Endothelial cell of umbilical vein (primary cell): ENCODE results near the gene EIF2B2. TPM values are rescaled to one million over a fixed set of nuclear protein-coding genes. Genes with fewer than 3 reads are reported as not detected.

Experiments
- BruUV-seq: library from RNA; stranded (reverse); fragments of 400-500 nt; replicated peaks from 2 replicates; lab custom pipeline; 2021; lab: Mats Ljungman, UMichigan
- CTCF ChIA-PET: fragments of 300-600, 350-600 bp; sonication (Branson Sonifier 250); formaldehyde crosslinking; loops from one replicate; lab custom pipeline; 2021; ENCODE audit warnings: antibody characterized with exemption, inconsistent platforms; lab: Charles Lee
- POLR2A ChIA-PET: fragments of 300-600, 350-600 bp; sonication (Branson Sonifier 250); formaldehyde crosslinking; loops from one replicate; lab custom pipeline; 2021; ENCODE audit warnings: antibody characterized with exemption, inconsistent platforms; lab: Charles Lee
- DNase-seq: peaks from one replicate; pipeline ENCODE4 v3.0.0-alpha.2; 2011; ENCODE audit warnings: low read depth, low spot score
- FAIRE-seq: peaks from 2 replicates; lab custom pipeline; 2011; peaks lifted over from hg19 to GRCh38; lab: Jason Lieb, UNC
- H2AFZ ChIP-seq: 2 replicates; pipeline ENCODE4 v1.6.0; 2012; ENCODE audit warnings: low read depth, low read length, control low read depth, inconsistent platforms
- H3K27ac ChIP-seq: 2 replicates; pipeline ENCODE4 v1.5.1; 2011; ENCODE audit warnings: low read depth, mild to moderate bottlenecking, control low read depth, low read length, moderate library complexity; ENCODE audit not compliant: insufficient read depth
- H3K27me3 ChIP-seq, 2 experiments: 2 replicates each; pipeline versions ENCODE4 v1.6.0 to v1.6.1; 2011; ENCODE audit warnings: low read length in 2 of 2, mixed read lengths in 1 of 2; ENCODE audit not compliant: control insufficient read depth in 2 of 2, insufficient read depth in 2 of 2
- H3K36me3 ChIP-seq, 2 experiments: 2 replicates in 1 of 2; 3 replicates in 1 of 2; pipeline ENCODE4 v1.5.1; 2011; ENCODE audit warnings: low read length in 2 of 2, mild to moderate bottlenecking in 1 of 2, moderate library complexity in 1 of 2; ENCODE audit not compliant: control insufficient read depth in 2 of 2, insufficient read depth in 2 of 2; ENCODE audit errors: extremely low read depth in 1 of 2
- H3K4me1 ChIP-seq: 3 replicates; pipeline ENCODE4 v1.5.1; 2011; ENCODE audit warnings: mild to moderate bottlenecking, low read length; ENCODE audit not compliant: control insufficient read depth, insufficient read depth; ENCODE audit errors: extremely low read depth
- H3K4me2 ChIP-seq: 2 replicates; pipeline ENCODE4 v1.6.1; 2011; ENCODE audit warnings: low read length, control low read depth, mixed read lengths; ENCODE audit not compliant: insufficient read depth
- H3K4me3 ChIP-seq, 3 experiments: fragments of 200-600 bp in 1 of 3; sonication (generic), shearing (Covaris generic) in 1 of 3; replicated peaks in 1 of 3; 2 replicates each; pipeline ENCODE4 v1.5.1; 2011 to 2016; ENCODE audit warnings: control low read depth in 3 of 3, low read length in 3 of 3, mild to moderate bottlenecking in 2 of 3, inconsistent platforms in 1 of 3, low read depth in 1 of 3, moderate library complexity in 1 of 3; ENCODE audit not compliant: insufficient read depth in 1 of 3
- H3K79me2 ChIP-seq: 2 replicates; pipeline ENCODE4 v1.6.0; 2012; ENCODE audit warnings: low read length, inconsistent platforms; ENCODE audit not compliant: control insufficient read depth, insufficient read depth
- H3K9ac ChIP-seq: replicated peaks from 2 replicates; pipeline ENCODE3; 2011; ENCODE audit warnings: low read length, control low read depth; ENCODE audit not compliant: insufficient read depth; ENCODE audit errors: extremely low read depth
- H3K9me1 ChIP-seq: replicated peaks from 3 replicates; pipeline ENCODE4 v1.6.0; 2011; ENCODE audit warnings: mild to moderate bottlenecking, low read length; ENCODE audit not compliant: control insufficient read depth, insufficient read depth; ENCODE audit errors: extremely low read depth
- H3K9me3 ChIP-seq: replicated peaks from 2 replicates; pipeline ENCODE4 v1.5.1; 2012; ENCODE audit warnings: low read length, inconsistent platforms; ENCODE audit not compliant: control insufficient read depth, insufficient read depth
- H4K20me1 ChIP-seq: replicated peaks from 2 replicates; pipeline ENCODE3; 2011; ENCODE audit warnings: mild to moderate bottlenecking, low read length; ENCODE audit not compliant: control insufficient read depth, insufficient read depth; ENCODE audit errors: extremely low read depth
- EZH2 ChIP-seq: IDR thresholded peaks from 2 replicates; pipeline ENCODE4 v1.6.1; 2012; ENCODE audit warnings: borderline replicate concordance, low read depth, mild to moderate bottlenecking, moderate library complexity, low read length, inconsistent platforms; ENCODE audit not compliant: severe bottlenecking
- FOS ChIP-seq: IDR thresholded peaks from 2 replicates; pipeline ENCODE4 v1.6.1; 2011; ENCODE audit warnings: mild to moderate bottlenecking, low read length, moderate library complexity, borderline replicate concordance; ENCODE audit not compliant: insufficient read depth
- GATA2 ChIP-seq: IDR thresholded peaks from 2 replicates; pipeline ENCODE4 v1.7.0; 2011; ENCODE audit warnings: low read depth, mild to moderate bottlenecking, moderate library complexity, mixed read lengths, low read length; ENCODE audit not compliant: insufficient read length, insufficient read depth
- JUN ChIP-seq: IDR thresholded peaks from 2 replicates; pipeline ENCODE4 v1.6.1; 2011; ENCODE audit warnings: borderline replicate concordance, low read depth; ENCODE audit not compliant: insufficient read length, insufficient read depth
- MYC ChIP-seq: IDR thresholded peaks from one replicate; pipeline ENCODE4 v1.6.1; 2011; ENCODE audit warnings: mild to moderate bottlenecking, low read depth, low read length
- POLR2A ChIP-seq: IDR thresholded peaks from 2 replicates; pipeline ENCODE4 v1.6.1; 2012; ENCODE audit warnings: low read depth, mild to moderate bottlenecking, control low read depth, low read length
- POLR2AphosphoS5 ChIP-seq: IDR thresholded peaks from 2 replicates; pipeline ENCODE4 v1.6.1; 2012; ENCODE audit warnings: low read depth, mild to moderate bottlenecking, control low read depth, low read length, moderate library complexity; ENCODE audit not compliant: insufficient read depth
- dilution Hi-C: fragments of 300-500 bp; cut with MboI; formaldehyde crosslinking; loops from one replicate; pipeline ENCODE4 v1.15.0; 2019; ENCODE audit warnings: low sequenced_read_pairs; ENCODE audit not compliant: extremely low pct_ligation_motif_present
- intact Hi-C: fragments of 100-400 bp; cut with micrococcal nuclease; formaldehyde crosslinking; loops from one replicate; pipeline ENCODE4 v1.10.0; 2022
- polyA plus RNA-seq, 4 experiments: library from polyadenylated mRNA; depleted of rRNA in 3 of 4; stranded (reverse) in 3 of 4; unstranded in 1 of 4; fragments of >200 nt; gene quantifications; 2 replicates each; pipeline versions ENCODE4 v1.2.1 to v1.2.3, GENCODE V29; 2011 to 2012; ENCODE audit warnings: missing spikeins in 1 of 4
- total RNA-seq: library from RNA; stranded (reverse); gene quantifications from 2 replicates; pipeline ENCODE4 v1.2.3, GENCODE V29; 2021
- TF ChIP-seq, protein P1 (sequence below): IDR thresholded peaks from 2 replicates; pipeline ENCODE4 v1.6.1; 2011; ENCODE audit not compliant: insufficient read depth, insufficient read length
- TF ChIP-seq, protein P2 (sequence below), 2 donors: IDR thresholded peaks; 1 replicate in 1 of 2; 2 replicates in 1 of 2; pipeline ENCODE4 v1.5.1; 2011; ENCODE audit warnings: low read length in 2 of 2, mild to moderate bottlenecking in 2 of 2, moderate library complexity in 2 of 2, control low read depth in 1 of 2, inconsistent platforms in 1 of 2, low read depth in 1 of 2; ENCODE audit not compliant: insufficient read depth in 1 of 2; ENCODE audit errors: extremely low read depth in 1 of 2

EIF2B2 gene
- total and polyA plus RNA-seq, 2 donors (not counting 3 experiments of a cell fraction or from before 2014, with no cell fraction given) = 97.0 to 143 TPM

DNA sequence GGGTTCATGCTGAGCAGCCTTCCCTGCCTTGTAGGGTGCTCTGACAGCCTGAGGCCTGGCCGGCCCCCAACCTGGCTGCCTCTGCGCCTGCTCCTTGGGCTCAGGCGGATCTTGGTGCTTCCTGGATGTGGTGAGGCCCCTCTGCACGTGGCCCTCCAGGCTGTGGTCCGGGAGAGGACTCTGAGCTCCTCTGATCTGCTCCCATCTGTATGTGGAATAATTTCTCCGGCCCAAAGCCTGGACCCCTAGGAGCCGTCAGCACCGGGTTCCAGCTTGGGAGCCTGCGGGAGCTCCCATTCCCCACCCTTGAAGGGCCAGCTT, 21.3 kb upstream of the EIF2B2 start:
- ChIA-PET POLR2A (interaction anchor here (0.8 to 2.6 kb wide), 3 partner anchors 16 to 27 kb away, joined by 3 to 19 read pairs (median 7); partner anchors contain the start of genes EIF2B2 and PGF), CTCF (interaction anchor here (0.6 to 3.4 kb wide), 10 partner anchors 11 to 107 kb away, joined by 3 to 20 read pairs (median 5); partner anchors contain the start of gene PGF)
- BruUV-seq = no TSS peak
- Histone ChIP-seq H3K4me1 (peaks cover 53% of the 10 kb centered on the region), H3K9ac (peak overlapping the region; percentile 79), H3K9me1 (no peaks in the 10 kb centered on the region), H3K4me3 (no peak overlapping the region), H3K79me2 (no peaks in the 10 kb centered on the region), H3K9me3 (no peaks in the 10 kb centered on the region), H3K36me3 (no peaks in the 10 kb centered on the region), H3K27ac (peak overlapping the region; percentile 98), H2AFZ (no peak overlapping the region), H3K27me3 (no peaks in the 10 kb centered on the region), H4K20me1 (no peaks in the 10 kb centered on the region), H3K4me2 (no peak overlapping the region)
- intact Hi-C loops (loop anchor here (1.0 kb wide), 1 partner anchor 8 kb away; no protein-coding TSS in a partner anchor), dilution Hi-C loops (no loop called here)
- DNase-seq (no peak), FAIRE-seq (no peak)
- TF ChIP-seq, protein P1, sequence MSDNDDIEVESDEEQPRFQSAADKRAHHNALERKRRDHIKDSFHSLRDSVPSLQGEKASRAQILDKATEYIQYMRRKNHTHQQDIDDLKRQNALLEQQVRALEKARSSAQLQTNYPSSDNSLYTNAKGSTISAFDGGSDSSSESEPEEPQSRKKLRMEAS = peak; percentile 18
- TF ChIP-seq EZH2 (no peak), JUN (no peak), MYC (no peak), FOS (no peak)

DNA sequence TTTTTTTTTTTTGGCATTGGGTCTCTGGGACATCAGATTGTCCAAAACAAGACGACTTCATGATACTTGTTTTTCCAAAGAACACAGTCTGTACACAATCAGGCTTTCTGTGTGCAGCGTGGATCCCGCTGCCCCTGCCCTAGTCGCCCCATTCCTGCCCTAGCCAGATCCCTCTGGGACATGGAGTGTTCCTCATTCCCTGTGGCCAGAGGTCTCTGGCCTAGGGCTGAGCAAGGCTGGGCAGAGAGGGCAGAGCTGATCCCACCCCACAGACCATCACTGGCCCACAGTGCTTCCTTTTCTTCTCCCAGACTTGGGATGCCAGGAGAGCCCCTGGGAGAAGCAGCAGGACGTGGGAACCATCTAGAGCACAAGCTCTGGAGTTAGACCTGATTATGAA, 20.9 kb upstream of the EIF2B2 start:
- intact Hi-C loops (loop anchor here (1.0 kb wide), 1 partner anchor 9 kb away; no protein-coding TSS in a partner anchor), dilution Hi-C loops (no loop called here)
- Histone ChIP-seq H4K20me1 (no peaks in the 10 kb centered on the region), H3K79me2 (no peaks in the 10 kb centered on the region), H3K36me3 (no peaks in the 10 kb centered on the region), H3K9me3 (no peaks in the 10 kb centered on the region), H3K27me3 (no peaks in the 10 kb centered on the region), H3K9me1 (no peaks in the 10 kb centered on the region), H2AFZ (no peak overlapping the region), H3K4me2 (no peak overlapping the region), H3K4me1 (peaks cover 57% of the 10 kb centered on the region), H3K4me3 (no peak overlapping the region), H3K9ac (peak overlapping the region; percentile 79), H3K27ac (peak overlapping the region; percentile 98)
- BruUV-seq = TSS peak; percentile 28
- TF ChIP-seq EZH2 (no peak), JUN (no peak), MYC (no peak), POLR2A (no peak), GATA2 (no peak), FOS (no peak), POLR2AphosphoS5 (no peak)
- TF ChIP-seq, protein P1 = no peak
- TF ChIP-seq, protein P2, sequence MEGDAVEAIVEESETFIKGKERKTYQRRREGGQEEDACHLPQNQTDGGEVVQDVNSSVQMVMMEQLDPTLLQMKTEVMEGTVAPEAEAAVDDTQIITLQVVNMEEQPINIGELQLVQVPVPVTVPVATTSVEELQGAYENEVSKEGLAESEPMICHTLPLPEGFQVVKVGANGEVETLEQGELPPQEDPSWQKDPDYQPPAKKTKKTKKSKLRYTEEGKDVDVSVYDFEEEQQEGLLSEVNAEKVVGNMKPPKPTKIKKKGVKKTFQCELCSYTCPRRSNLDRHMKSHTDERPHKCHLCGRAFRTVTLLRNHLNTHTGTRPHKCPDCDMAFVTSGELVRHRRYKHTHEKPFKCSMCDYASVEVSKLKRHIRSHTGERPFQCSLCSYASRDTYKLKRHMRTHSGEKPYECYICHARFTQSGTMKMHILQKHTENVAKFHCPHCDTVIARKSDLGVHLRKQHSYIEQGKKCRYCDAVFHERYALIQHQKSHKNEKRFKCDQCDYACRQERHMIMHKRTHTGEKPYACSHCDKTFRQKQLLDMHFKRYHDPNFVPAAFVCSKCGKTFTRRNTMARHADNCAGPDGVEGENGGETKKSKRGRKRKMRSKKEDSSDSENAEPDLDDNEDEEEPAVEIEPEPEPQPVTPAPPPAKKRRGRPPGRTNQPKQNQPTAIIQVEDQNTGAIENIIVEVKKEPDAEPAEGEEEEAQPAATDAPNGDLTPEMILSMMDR (IDR thresholded peaks at IDR 0.05; ENCODE audit: extremely low read depth in 1 of 2, insufficient read depth in 1 of 2, low read depth in 1 of 2, low read length in 2 of 2) = no peak
- no peak for FAIRE-seq
- CTCF ChIA-PET = interaction anchor here (1.1 to 2.1 kb wide), 2 partner anchors 30 to 106 kb away, joined by 3 to 7 read pairs; no protein-coding TSS in a partner anchor
- POLR2A ChIA-PET = interaction anchor here (0.8 to 2.6 kb wide), 2 partner anchors 21 to 27 kb away, joined by 3 to 19 read pairs; partner anchors contain the start of genes EIF2B2 and PGF
- DNase-seq = no peak
